Mammary epithelial cell (primary cell): Measurements from ENCODE around the gene MAPK11.

ENCODE experiments used
- CTCF ChIP-seq, 2 donors: IDR thresholded peaks in 1 of 2; conservative IDR thresholded peaks in 1 of 2; 2 replicates each; pipeline ENCODE4 v1.5.1; 2011 to 2012; ENCODE audit warnings: inconsistent platforms in 2 of 2, low read length in 2 of 2, mild to moderate bottlenecking in 2 of 2, control low read depth in 1 of 2, low read depth in 1 of 2; ENCODE audit not compliant: insufficient read depth in 1 of 2; ENCODE audit errors: extremely low read depth in 1 of 2
- EZH2 ChIP-seq: IDR thresholded peaks from 2 replicates; pipeline ENCODE4 v1.6.1; 2012; ENCODE audit warnings: low read length, inconsistent platforms, borderline replicate concordance

- TF ChIP-seq CTCF (conservative IDR thresholded peaks at IDR 0.05 in 1 of 2, IDR thresholded peaks at IDR 0.05 in 1 of 2; ENCODE audit: extremely low read depth in 1 of 2, insufficient read depth in 1 of 2, low read depth in 1 of 2, low read length in 2 of 2) (no peak), EZH2 (no peak)
These were observed 47.7 kb downstream of the MAPK11 start for GRCh38 chr22:50222508-50222907.
